ENCODE measurements around the gene MAPKBP1. TPM values are rescaled to one million over a fixed set of nuclear protein-coding genes. Genes with fewer than 3 reads are reported as not detected.

Gene MAPKBP1
- total RNA-seq, 1 donor from 2014 or later: 24.7 TPM

GRCh38 chr15:41866872-41867579, 92.7 kb downstream of the MAPKBP1 start:
- no peak for DNase-seq (ENCODE audit: low spot score)
- H3K4me1 Mint-ChIP-seq (ENCODE audit: low read depth): peaks cover 7% of the 10 kb centered on the region
- H3K27ac Mint-ChIP-seq: no peak overlapping the region
- H3K9me3 Mint-ChIP-seq: no peaks in the 10 kb centered on the region
- no peak overlapping the region for H3K4me3 Mint-ChIP-seq (ENCODE audit: low read depth)
- no peaks in the 10 kb centered on the region for H3K27me3 Mint-ChIP-seq (ENCODE audit: low read depth)
- no peaks in the 10 kb centered on the region for H3K36me3 Mint-ChIP-seq (ENCODE audit: low read depth)
- intact Hi-C loops (cut with micrococcal nuclease): no loop called here

- Mint-ChIP-seq H3K27me3 (ENCODE audit: low read depth) (no peaks in the 10 kb centered on the region), H3K4me1 (ENCODE audit: low read depth) (peaks cover 12% of the 10 kb centered on the region), H3K4me3 (ENCODE audit: low read depth) (no peak overlapping the region), H3K27ac (no peak overlapping the region), H3K9me3 (no peaks in the 10 kb centered on the region), H3K36me3 (ENCODE audit: low read depth) (no peaks in the 10 kb centered on the region)
- intact Hi-C loops (cut with micrococcal nuclease): no loop called here
- DNase-seq (ENCODE audit: low spot score): no peak
These were observed 94.0 kb downstream of the MAPKBP1 start for GRCh38 chr15:41868321-41868720.

GRCh38 chr15:41869770-41870688, 95.7 kb downstream of the MAPKBP1 start:
- Mint-ChIP-seq H3K9me3 (no peaks in the 10 kb centered on the region), H3K4me1 (ENCODE audit: low read depth) (peaks cover 12% of the 10 kb centered on the region), H3K27me3 (ENCODE audit: low read depth) (no peaks in the 10 kb centered on the region), H3K36me3 (ENCODE audit: low read depth) (no peaks in the 10 kb centered on the region), H3K4me3 (ENCODE audit: low read depth) (no peak overlapping the region), H3K27ac (peak overlapping the region; percentile 73)
- DNase-seq (ENCODE audit: low spot score): no peak
- intact Hi-C loops (cut with micrococcal nuclease): no loop called here

GRCh38 chr15:41870689-41871081, 96.4 kb downstream of the MAPKBP1 start:
- intact Hi-C loops (cut with micrococcal nuclease): no loop called here
- peak; percentile 26 for DNase-seq (ENCODE audit: low spot score)
- Mint-ChIP-seq H3K27me3 (ENCODE audit: low read depth) (no peaks in the 10 kb centered on the region), H3K36me3 (ENCODE audit: low read depth) (no peaks in the 10 kb centered on the region), H3K27ac (peak overlapping the region; percentile 73), H3K4me3 (ENCODE audit: low read depth) (no peak overlapping the region), H3K9me3 (no peaks in the 10 kb centered on the region), H3K4me1 (ENCODE audit: low read depth) (peaks cover 12% of the 10 kb centered on the region)

- peaks cover 12% of the 10 kb centered on the region for H3K4me1 Mint-ChIP-seq (ENCODE audit: low read depth)
- no peaks in the 10 kb centered on the region for H3K9me3 Mint-ChIP-seq
- H3K4me3 Mint-ChIP-seq (ENCODE audit: low read depth): no peak overlapping the region
These were observed 97.1 kb downstream of the MAPKBP1 start for GRCh38 chr15:41871175-41871905.

GRCh38 chr15:41872166-41872747, 98.0 kb downstream of the MAPKBP1 start:
- H3K9me3 Mint-ChIP-seq: no peaks in the 10 kb centered on the region
- H3K27ac Mint-ChIP-seq: no peak overlapping the region
- H3K36me3 Mint-ChIP-seq (ENCODE audit: low read depth): no peaks in the 10 kb centered on the region
- intact Hi-C loops (cut with micrococcal nuclease): no loop called here
- peaks cover 12% of the 10 kb centered on the region for H3K4me1 Mint-ChIP-seq (ENCODE audit: low read depth)
- no peak for DNase-seq (ENCODE audit: low spot score)
- no peaks in the 10 kb centered on the region for H3K27me3 Mint-ChIP-seq (ENCODE audit: low read depth)
- H3K4me3 Mint-ChIP-seq (ENCODE audit: low read depth): no peak overlapping the region

More at GRCh38 chr15:41871175-41871905, 97.1 kb downstream of the MAPKBP1 start:
- Mint-ChIP-seq H3K27ac (peak overlapping the region; percentile 73), H3K36me3 (ENCODE audit: low read depth) (no peaks in the 10 kb centered on the region), H3K27me3 (ENCODE audit: low read depth) (no peaks in the 10 kb centered on the region)
- no peak for DNase-seq (ENCODE audit: low spot score)
- intact Hi-C loops (cut with micrococcal nuclease): no loop called here

GRCh38 chr15:41873711-41874110, 99.4 kb downstream of the MAPKBP1 start:
- no peaks in the 10 kb centered on the region for H3K9me3 Mint-ChIP-seq
- H3K4me1 Mint-ChIP-seq (ENCODE audit: low read depth): peaks cover 12% of the 10 kb centered on the region
- H3K4me3 Mint-ChIP-seq (ENCODE audit: low read depth): no peak overlapping the region
- no peaks in the 10 kb centered on the region for H3K27me3 Mint-ChIP-seq (ENCODE audit: low read depth)
- no peak overlapping the region for H3K27ac Mint-ChIP-seq
- H3K36me3 Mint-ChIP-seq (ENCODE audit: low read depth): no peaks in the 10 kb centered on the region
- intact Hi-C loops (cut with micrococcal nuclease): no loop called here
- no peak for DNase-seq (ENCODE audit: low spot score)

- Mint-ChIP-seq H3K27me3 (ENCODE audit: low read depth) (peaks cover 1% of the 10 kb centered on the region), H3K27ac (no peak overlapping the region), H3K9me3 (no peaks in the 10 kb centered on the region), H3K4me3 (ENCODE audit: low read depth) (no peak overlapping the region), H3K36me3 (ENCODE audit: low read depth) (no peaks in the 10 kb centered on the region), H3K4me1 (ENCODE audit: low read depth) (peaks cover 12% of the 10 kb centered on the region)
- intact Hi-C loops (cut with micrococcal nuclease): no loop called here
- no peak for DNase-seq (ENCODE audit: low spot score)
These were observed 100.5 kb downstream of the MAPKBP1 start for GRCh38 chr15:41874736-41875135.

- peaks cover 6% of the 10 kb centered on the region for H3K4me1 Mint-ChIP-seq (ENCODE audit: low read depth)
- H3K9me3 Mint-ChIP-seq: no peaks in the 10 kb centered on the region
- no peak overlapping the region for H3K27ac Mint-ChIP-seq
- intact Hi-C loops (cut with micrococcal nuclease): no loop called here
- H3K36me3 Mint-ChIP-seq (ENCODE audit: low read depth): no peaks in the 10 kb centered on the region
- no peak for DNase-seq (ENCODE audit: low spot score)
- H3K4me3 Mint-ChIP-seq (ENCODE audit: low read depth): no peak overlapping the region
- peaks cover 8% of the 10 kb centered on the region for H3K27me3 Mint-ChIP-seq (ENCODE audit: low read depth)
These were observed 101.7 kb downstream of the MAPKBP1 start for GRCh38 chr15:41876007-41876406.

GRCh38 chr15:41876689-41877088, 102.4 kb downstream of the MAPKBP1 start:
- intact Hi-C loops (cut with micrococcal nuclease): no loop called here
- H3K36me3 Mint-ChIP-seq (ENCODE audit: low read depth): no peaks in the 10 kb centered on the region
- H3K4me3 Mint-ChIP-seq (ENCODE audit: low read depth): no peak overlapping the region
- H3K9me3 Mint-ChIP-seq: no peaks in the 10 kb centered on the region
- DNase-seq (ENCODE audit: low spot score): no peak
- peaks cover 6% of the 10 kb centered on the region for H3K4me1 Mint-ChIP-seq (ENCODE audit: low read depth)
- H3K27ac Mint-ChIP-seq: no peak overlapping the region
- peaks cover 14% of the 10 kb centered on the region for H3K27me3 Mint-ChIP-seq (ENCODE audit: low read depth)

Measured in activated T-helper 2 cell treated with anti-CD3 and anti-CD28 coated beads, Interferon-gamma antibody, Interleukin-2, Interleukin-4, amounts not matched to agents 10 μg/mL and 5 μg/mL and 100 μg/mL, durations not matched to agents 14 hours and 24 hours and 36 hours (primary cell).